ENCODE results near the gene DPF3. TPM values are rescaled to one million over a fixed set of nuclear protein-coding genes. Genes with fewer than 3 reads are reported as not detected.

The DPF3 gene
- total and polyA plus RNA-seq, 2 of the 13 experiments (the other 11 are each of a cell fraction or from before 2014, with no cell fraction given) = 0.09 to 0.60 TPM

GRCh38 chr14:72776701-72777261 lies 117.1 kb downstream of the DPF3 start (continued):
- TF ChIP-seq SMARCE1 (IDR thresholded peaks at IDR 0.05; ENCODE audit: borderline replicate concordance) = no peak
- TF ChIP-seq ZNF777 (CRISPR knock-in tag; IDR thresholded peaks at IDR 0.05) = no peak
- no peak for TF ChIP-seq ZNF550 (CRISPR knock-in tag; IDR thresholded peaks at IDR 0.05; ENCODE audit: borderline replicate concordance)
- TF ChIP-seq ZNF776 (CRISPR knock-in tag; IDR thresholded peaks at IDR 0.05) = no peak; the same call in 1 of the 2 replicates
- TF ChIP-seq MNT (IDR thresholded peaks at IDR 0.05) = no peak
- peak; percentile 63; the same call in 1 of the 2 replicates for TF ChIP-seq REPIN1 (CRISPR knock-in tag; IDR thresholded peaks at IDR 0.05; ENCODE audit: borderline replicate concordance, low read depth)
- TF ChIP-seq MTA1 (CRISPR knock-in tag; IDR thresholded peaks at IDR 0.05; ENCODE audit: borderline replicate concordance) = peak; percentile 85
- peak; percentile 79 for TF ChIP-seq RERE (CRISPR knock-in tag; IDR thresholded peaks at IDR 0.05; ENCODE audit: low read depth)
- no peak for TF ChIP-seq NFAT5 (CRISPR knock-in tag; IDR thresholded peaks at IDR 0.05)
- no peak for TF ChIP-seq CHD2 (IDR thresholded peaks at IDR 0.05; ENCODE audit: low read depth, low read length)
- TF ChIP-seq ZNF180 (CRISPR knock-in tag; IDR thresholded peaks at IDR 0.05; ENCODE audit: borderline replicate concordance, low read depth) = no peak
- TF ChIP-seq ZNF230 (CRISPR knock-in tag; IDR thresholded peaks at IDR 0.05) = peak; percentile 63; the same call in 1 of the 2 replicates
- TF ChIP-seq ZKSCAN5 (CRISPR knock-in tag; IDR thresholded peaks at IDR 0.05) = no peak
- no peak for TF ChIP-seq RFX5 (IDR thresholded peaks at IDR 0.05; ENCODE audit: low read depth, low read length)
- no peak for TF ChIP-seq ZNF513 (CRISPR knock-in tag; conservative IDR thresholded peaks at IDR 0.05)
- no peak; the same call in 1 of the 2 replicates for TF ChIP-seq ZNF460 (CRISPR knock-in tag; IDR thresholded peaks at IDR 0.05; ENCODE audit: borderline replicate concordance)
